ENCODE results near the gene FAM114A1.

- TF ChIP-seq, protein P1, sequence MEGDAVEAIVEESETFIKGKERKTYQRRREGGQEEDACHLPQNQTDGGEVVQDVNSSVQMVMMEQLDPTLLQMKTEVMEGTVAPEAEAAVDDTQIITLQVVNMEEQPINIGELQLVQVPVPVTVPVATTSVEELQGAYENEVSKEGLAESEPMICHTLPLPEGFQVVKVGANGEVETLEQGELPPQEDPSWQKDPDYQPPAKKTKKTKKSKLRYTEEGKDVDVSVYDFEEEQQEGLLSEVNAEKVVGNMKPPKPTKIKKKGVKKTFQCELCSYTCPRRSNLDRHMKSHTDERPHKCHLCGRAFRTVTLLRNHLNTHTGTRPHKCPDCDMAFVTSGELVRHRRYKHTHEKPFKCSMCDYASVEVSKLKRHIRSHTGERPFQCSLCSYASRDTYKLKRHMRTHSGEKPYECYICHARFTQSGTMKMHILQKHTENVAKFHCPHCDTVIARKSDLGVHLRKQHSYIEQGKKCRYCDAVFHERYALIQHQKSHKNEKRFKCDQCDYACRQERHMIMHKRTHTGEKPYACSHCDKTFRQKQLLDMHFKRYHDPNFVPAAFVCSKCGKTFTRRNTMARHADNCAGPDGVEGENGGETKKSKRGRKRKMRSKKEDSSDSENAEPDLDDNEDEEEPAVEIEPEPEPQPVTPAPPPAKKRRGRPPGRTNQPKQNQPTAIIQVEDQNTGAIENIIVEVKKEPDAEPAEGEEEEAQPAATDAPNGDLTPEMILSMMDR (IDR thresholded peaks at IDR 0.05), result no peak
- TF ChIP-seq POLR2A (IDR thresholded peaks at IDR 0.05), result no peak
Observed at GRCh38 chr4:38868059-38868960, 704 bp downstream of the FAM114A1 start.

Measured in testis (tissue), 2 donors.